ENCODE measurements around the gene BANP. TPM values are rescaled to one million over a fixed set of nuclear protein-coding genes. Genes with fewer than 3 reads are reported as not detected.

BANP gene
- total and polyA plus RNA-seq, 3 donors from 2014 or later, result 25.3 to 60.2 (median 55.9) TPM

DNA sequence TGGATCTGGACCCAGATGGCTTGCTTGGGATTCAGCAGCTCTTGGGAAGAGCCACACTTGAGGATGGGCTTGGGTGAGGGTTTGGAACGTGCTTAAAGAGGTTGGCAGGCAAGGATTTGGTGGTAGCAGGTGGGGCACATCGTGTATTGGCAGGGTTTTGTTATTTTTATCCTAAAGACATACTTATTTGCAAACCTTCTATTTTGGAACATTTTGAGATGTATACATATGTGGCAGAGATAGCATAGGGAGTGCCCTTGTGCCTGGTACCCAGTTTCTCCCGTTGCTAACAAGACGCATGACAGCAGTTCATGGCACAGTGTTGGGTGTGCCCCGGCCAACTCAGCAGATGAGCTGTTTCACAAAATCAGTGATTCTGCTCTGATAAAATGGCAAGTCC, 9.1 kb downstream of the BANP start:
- intact Hi-C loops (cut with DNase I; ENCODE audit: low total_unique reads), result no loop called here
- Histone ChIP-seq H3K4me1 (no peaks in the 10 kb centered on the region), H3K4me3 (no peak overlapping the region), H3K27ac (no peak overlapping the region), H3K27me3 (no peaks in the 10 kb centered on the region), H3K9me3 (no peaks in the 10 kb centered on the region), H3K36me3 (ENCODE audit: low read depth, missing control alignments) (no peaks in the 10 kb centered on the region)
- 91 to 94% methylated on average over 5 of the region's 5 CpGs for WGBS, 2 donors
- no peak for DNase-seq
- TF ChIP-seq CTCF (IDR thresholded peaks at IDR 0.05) (no peak), POLR2A (IDR thresholded peaks at IDR 0.05) (no peak)

- no peak for DNase-seq
- H3K27ac ChIP-seq, result no peak overlapping the region
- H3K4me3 ChIP-seq, result no peak overlapping the region
- H3K27me3 ChIP-seq, result no peaks in the 10 kb centered on the region
- H3K4me1 ChIP-seq, result peaks cover 4% of the 10 kb centered on the region
- no peaks in the 10 kb centered on the region for H3K9me3 ChIP-seq
- WGBS, 2 donors, result 93% methylated on average over 8 of the region's 8 CpGs
- intact Hi-C loops (cut with DNase I; ENCODE audit: low total_unique reads), result no loop called here
- no peak for TF ChIP-seq CTCF (IDR thresholded peaks at IDR 0.05)
- no peak for TF ChIP-seq POLR2A (IDR thresholded peaks at IDR 0.05)
- H3K36me3 ChIP-seq (ENCODE audit: low read depth, missing control alignments), result no peaks in the 10 kb centered on the region
Observed at GRCh38 chr16:87960852-87961251, 9.6 kb downstream of the BANP start.

GRCh38 chr16:87961623-87962022, 10.4 kb downstream of the BANP start:
- Histone ChIP-seq H3K27me3 (no peaks in the 10 kb centered on the region), H3K9me3 (no peaks in the 10 kb centered on the region), H3K27ac (no peak overlapping the region), H3K4me3 (no peak overlapping the region), H3K4me1 (peaks cover 10% of the 10 kb centered on the region), H3K36me3 (ENCODE audit: low read depth, missing control alignments) (no peaks in the 10 kb centered on the region)
- WGBS, 2 donors, result 85 to 87% methylated on average over 4 of the region's 4 CpGs
- intact Hi-C loops (cut with DNase I; ENCODE audit: low total_unique reads), result no loop called here
- no peak for DNase-seq
- TF ChIP-seq CTCF (IDR thresholded peaks at IDR 0.05), result no peak
- no peak for TF ChIP-seq POLR2A (IDR thresholded peaks at IDR 0.05)

- DNase-seq, result no peak
- no peak overlapping the region for H3K4me3 ChIP-seq
- no peak overlapping the region for H3K27ac ChIP-seq
- no peaks in the 10 kb centered on the region for H3K27me3 ChIP-seq
- H3K36me3 ChIP-seq (ENCODE audit: low read depth, missing control alignments), result no peaks in the 10 kb centered on the region
- H3K9me3 ChIP-seq, result no peaks in the 10 kb centered on the region
- H3K4me1 ChIP-seq, result peaks cover 14% of the 10 kb centered on the region
- TF ChIP-seq POLR2A (IDR thresholded peaks at IDR 0.05), result no peak
- TF ChIP-seq CTCF (IDR thresholded peaks at IDR 0.05), result no peak
- intact Hi-C loops (cut with DNase I; ENCODE audit: low total_unique reads), result no loop called here
- 78 to 89% methylated on average over 9 of the region's 9 CpGs for WGBS, 2 donors
Observed at GRCh38 chr16:87963400-87963799, 12.2 kb downstream of the BANP start.

DNA sequence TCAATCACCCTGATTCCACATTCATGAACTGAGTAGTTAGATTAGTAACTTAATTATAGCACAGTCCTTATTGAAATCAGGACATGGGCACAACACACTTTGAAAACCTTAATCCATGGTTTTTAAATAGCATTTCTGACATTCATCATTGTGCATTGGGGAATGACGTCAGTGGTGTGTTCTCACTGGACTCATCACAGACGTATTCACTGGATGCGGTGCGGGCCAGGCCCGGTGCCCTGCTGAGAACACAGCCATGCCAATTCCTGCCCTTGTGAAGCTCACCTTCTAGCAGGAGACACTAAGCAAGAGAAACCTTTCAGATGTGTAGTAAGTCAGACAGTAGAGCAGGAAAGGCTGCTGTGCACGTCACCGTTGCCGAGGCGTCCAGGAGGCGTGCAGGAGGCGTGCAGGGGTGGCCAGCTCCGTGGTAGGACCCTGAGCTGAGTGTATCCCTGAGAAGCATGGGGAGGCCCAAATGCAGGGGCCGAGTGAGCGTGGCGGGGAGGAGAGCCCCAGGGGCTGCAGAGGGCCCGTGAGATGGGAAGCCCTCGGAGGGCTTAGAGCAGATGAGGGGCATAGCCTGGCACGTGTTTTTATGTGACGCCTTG, 12.9 kb downstream of the BANP start:
- intact Hi-C loops (cut with DNase I; ENCODE audit: low total_unique reads), result no loop called here
- WGBS, 2 donors, result 84 to 89% methylated on average over 16 to 18 of the region's 19 CpGs
- peaks cover 14% of the 10 kb centered on the region for H3K4me1 ChIP-seq

More for the DNA sequence above, 12.9 kb downstream of the BANP start:
- Histone ChIP-seq H3K27me3 (no peaks in the 10 kb centered on the region), H3K4me3 (no peak overlapping the region), H3K9me3 (no peaks in the 10 kb centered on the region), H3K27ac (no peak overlapping the region), H3K36me3 (ENCODE audit: low read depth, missing control alignments) (no peaks in the 10 kb centered on the region)
- TF ChIP-seq CTCF (IDR thresholded peaks at IDR 0.05), result no peak
- TF ChIP-seq POLR2A (IDR thresholded peaks at IDR 0.05), result no peak
- no peak for DNase-seq
